Measurements from ENCODE around the gene LRIG3.

DNA sequence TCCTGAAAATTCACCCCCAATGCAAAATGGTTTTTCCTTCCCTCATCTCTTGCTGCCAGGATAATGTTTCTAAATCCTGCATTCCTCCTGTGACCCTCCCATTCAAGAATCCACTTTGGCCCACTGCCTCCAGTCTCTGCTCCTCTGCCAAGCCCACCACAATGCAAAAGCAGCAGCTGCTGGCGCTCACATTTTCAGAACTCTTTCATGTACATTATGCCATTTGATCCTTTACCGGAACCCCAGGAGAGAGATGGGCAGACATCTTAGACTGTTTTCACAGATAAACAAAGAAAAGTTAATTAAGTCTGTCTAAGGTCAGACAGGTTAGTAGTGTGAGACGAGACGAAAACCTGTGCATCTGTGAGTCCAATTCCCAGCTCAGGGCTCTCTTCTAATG is 12.9 kb downstream of the LRIG3 start:
- TF ChIP-seq, protein P1, sequence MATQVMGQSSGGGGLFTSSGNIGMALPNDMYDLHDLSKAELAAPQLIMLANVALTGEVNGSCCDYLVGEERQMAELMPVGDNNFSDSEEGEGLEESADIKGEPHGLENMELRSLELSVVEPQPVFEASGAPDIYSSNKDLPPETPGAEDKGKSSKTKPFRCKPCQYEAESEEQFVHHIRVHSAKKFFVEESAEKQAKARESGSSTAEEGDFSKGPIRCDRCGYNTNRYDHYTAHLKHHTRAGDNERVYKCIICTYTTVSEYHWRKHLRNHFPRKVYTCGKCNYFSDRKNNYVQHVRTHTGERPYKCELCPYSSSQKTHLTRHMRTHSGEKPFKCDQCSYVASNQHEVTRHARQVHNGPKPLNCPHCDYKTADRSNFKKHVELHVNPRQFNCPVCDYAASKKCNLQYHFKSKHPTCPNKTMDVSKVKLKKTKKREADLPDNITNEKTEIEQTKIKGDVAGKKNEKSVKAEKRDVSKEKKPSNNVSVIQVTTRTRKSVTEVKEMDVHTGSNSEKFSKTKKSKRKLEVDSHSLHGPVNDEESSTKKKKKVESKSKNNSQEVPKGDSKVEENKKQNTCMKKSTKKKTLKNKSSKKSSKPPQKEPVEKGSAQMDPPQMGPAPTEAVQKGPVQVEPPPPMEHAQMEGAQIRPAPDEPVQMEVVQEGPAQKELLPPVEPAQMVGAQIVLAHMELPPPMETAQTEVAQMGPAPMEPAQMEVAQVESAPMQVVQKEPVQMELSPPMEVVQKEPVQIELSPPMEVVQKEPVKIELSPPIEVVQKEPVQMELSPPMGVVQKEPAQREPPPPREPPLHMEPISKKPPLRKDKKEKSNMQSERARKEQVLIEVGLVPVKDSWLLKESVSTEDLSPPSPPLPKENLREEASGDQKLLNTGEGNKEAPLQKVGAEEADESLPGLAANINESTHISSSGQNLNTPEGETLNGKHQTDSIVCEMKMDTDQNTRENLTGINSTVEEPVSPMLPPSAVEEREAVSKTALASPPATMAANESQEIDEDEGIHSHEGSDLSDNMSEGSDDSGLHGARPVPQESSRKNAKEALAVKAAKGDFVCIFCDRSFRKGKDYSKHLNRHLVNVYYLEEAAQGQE (IDR thresholded peaks at IDR 0.05; ENCODE audit: insufficient replicate concordance, low read depth): no peak
- TF ChIP-seq, protein P2, sequence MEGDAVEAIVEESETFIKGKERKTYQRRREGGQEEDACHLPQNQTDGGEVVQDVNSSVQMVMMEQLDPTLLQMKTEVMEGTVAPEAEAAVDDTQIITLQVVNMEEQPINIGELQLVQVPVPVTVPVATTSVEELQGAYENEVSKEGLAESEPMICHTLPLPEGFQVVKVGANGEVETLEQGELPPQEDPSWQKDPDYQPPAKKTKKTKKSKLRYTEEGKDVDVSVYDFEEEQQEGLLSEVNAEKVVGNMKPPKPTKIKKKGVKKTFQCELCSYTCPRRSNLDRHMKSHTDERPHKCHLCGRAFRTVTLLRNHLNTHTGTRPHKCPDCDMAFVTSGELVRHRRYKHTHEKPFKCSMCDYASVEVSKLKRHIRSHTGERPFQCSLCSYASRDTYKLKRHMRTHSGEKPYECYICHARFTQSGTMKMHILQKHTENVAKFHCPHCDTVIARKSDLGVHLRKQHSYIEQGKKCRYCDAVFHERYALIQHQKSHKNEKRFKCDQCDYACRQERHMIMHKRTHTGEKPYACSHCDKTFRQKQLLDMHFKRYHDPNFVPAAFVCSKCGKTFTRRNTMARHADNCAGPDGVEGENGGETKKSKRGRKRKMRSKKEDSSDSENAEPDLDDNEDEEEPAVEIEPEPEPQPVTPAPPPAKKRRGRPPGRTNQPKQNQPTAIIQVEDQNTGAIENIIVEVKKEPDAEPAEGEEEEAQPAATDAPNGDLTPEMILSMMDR (IDR thresholded peaks at IDR 0.05; ENCODE audit: insufficient read depth, low read length): no peak
- TF ChIP-seq POLR2AphosphoS5 (IDR thresholded peaks at IDR 0.05; ENCODE audit: low read depth) (no peak), GABPA (IDR thresholded peaks at IDR 0.05; ENCODE audit: low read depth) (no peak)
